Measurements from ENCODE around the gene MED4.

DNA sequence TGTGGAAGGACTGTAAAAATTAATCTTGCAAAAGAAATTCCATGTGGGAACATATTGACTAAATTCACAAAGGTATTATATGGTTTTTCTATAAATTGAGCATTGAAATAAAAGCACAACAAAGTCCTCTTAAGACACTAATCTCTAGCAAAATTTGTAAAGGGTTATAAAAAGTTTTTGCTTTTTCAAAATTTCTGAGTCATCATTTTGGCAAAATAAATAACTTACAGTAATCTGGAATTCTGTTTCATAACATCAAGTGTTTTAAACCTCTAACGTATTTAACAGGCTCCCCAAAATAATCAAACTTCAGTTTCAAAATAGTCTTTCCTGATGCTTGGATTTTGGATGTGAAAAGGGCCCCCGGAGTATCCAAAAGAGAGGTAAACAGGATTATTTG is 26.0 kb downstream of the MED4 start:
- TF ChIP-seq, protein P1, sequence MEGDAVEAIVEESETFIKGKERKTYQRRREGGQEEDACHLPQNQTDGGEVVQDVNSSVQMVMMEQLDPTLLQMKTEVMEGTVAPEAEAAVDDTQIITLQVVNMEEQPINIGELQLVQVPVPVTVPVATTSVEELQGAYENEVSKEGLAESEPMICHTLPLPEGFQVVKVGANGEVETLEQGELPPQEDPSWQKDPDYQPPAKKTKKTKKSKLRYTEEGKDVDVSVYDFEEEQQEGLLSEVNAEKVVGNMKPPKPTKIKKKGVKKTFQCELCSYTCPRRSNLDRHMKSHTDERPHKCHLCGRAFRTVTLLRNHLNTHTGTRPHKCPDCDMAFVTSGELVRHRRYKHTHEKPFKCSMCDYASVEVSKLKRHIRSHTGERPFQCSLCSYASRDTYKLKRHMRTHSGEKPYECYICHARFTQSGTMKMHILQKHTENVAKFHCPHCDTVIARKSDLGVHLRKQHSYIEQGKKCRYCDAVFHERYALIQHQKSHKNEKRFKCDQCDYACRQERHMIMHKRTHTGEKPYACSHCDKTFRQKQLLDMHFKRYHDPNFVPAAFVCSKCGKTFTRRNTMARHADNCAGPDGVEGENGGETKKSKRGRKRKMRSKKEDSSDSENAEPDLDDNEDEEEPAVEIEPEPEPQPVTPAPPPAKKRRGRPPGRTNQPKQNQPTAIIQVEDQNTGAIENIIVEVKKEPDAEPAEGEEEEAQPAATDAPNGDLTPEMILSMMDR (IDR thresholded peaks at IDR 0.05) = no peak
- TF ChIP-seq POLR2A (IDR thresholded peaks at IDR 0.05) = no peak

Measured in prostate gland (tissue), 2 donors.